ENCODE results near the gene NINL.

The NINL gene

DNA sequence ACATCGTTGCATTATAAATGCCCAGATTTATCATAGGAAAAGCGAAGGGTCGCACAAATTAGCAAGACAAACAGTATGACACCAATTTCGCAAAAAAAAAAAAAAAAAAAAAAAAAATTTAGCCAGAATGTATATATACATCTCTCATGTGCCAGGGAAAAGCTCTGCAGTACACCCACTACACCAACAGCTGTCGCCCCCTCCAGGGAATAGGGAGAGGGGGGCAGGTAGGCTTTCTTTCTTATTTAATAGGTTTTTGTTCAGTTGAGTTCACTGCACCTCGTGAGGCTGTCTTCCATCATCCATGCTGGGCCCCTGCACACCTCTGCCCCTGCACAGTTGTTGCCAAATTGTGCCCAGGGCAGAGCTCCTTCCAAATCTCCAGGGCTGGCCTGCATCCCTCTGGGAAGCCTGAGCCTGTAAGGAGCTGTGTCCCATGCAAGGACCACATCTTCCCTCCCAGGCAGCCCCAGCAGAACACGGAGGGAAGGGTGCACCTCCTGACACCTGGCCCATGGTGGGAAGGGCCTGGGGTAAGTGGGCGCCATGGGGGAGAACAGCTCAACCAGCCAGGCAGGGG is 85.4 kb downstream of the NINL start:
- DNase-seq (ENCODE audit: low spot score), result no peak

DNA sequence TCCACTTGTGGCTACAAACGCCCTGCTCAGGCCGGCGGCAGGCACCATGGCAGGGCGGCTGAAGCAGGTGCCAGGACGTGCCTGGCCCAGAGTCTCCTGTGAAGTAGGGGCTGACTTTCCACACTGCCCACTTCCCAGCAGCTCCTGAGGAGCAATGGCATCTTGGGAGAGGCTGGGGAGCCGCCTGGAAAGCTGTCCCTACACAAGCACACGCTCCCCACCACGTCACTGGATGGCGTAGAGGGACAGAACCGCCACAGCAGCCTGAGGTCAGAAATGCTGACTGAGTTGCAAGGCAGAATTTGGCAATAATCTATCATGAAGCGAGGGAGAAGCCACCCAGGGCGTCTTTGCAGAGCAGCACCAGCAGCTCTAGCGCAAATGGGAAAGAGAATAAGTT is 86.3 kb downstream of the NINL start:
- no peak for DNase-seq (ENCODE audit: low spot score)

DNA sequence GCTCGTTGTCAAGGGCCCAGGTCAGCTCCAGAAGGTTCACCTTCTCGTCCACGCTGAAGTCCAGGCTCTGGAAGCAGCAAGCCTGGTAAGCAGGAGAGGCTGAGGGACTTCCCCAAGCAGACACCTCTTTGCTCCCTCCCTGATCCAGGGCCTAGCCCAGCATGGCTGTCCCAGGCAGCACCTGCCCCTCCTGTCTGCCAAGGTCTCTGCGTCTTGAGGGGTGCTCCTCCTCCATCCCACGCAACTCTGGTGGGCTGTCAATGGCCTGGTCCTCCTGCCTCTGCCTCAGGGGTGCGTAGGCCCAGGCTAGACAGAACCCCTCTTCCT is 87.1 kb downstream of the NINL start:
- no peak for DNase-seq (ENCODE audit: low spot score)

DNA sequence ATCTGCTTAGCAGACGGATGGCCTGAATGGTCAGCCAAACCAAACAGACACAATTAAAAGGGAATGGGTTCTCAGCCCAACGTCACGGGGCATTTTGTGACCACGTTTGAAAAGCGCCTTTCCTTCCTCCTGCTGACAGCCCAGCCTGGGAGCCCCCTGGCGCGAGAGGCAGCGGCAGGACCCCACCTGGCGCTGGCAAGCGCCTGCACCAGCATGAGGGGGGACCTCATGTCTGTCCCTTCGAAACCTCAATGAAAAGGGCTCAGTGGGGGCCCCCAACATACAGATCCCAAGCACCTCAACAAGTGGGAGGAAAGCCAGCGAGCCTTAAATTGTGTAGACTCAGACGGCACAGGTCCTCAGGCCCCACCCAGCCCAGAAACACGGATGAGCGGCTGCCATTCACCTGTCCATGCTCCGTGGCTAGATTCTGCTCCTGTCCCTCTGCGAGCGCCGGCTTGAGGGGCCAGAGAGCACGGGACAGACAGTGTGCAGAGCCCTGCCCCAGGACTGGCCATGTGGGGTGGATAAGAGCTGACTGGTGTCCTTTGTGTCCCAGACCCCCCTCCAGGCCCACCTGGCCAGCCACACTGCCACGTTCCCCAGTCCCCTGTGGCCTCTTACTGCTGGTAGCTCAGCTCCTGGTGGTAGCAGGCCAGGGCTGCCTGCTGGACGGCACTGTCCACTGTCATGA is 87.6 kb downstream of the NINL start:
- no peak for DNase-seq (ENCODE audit: low spot score)

DNA sequence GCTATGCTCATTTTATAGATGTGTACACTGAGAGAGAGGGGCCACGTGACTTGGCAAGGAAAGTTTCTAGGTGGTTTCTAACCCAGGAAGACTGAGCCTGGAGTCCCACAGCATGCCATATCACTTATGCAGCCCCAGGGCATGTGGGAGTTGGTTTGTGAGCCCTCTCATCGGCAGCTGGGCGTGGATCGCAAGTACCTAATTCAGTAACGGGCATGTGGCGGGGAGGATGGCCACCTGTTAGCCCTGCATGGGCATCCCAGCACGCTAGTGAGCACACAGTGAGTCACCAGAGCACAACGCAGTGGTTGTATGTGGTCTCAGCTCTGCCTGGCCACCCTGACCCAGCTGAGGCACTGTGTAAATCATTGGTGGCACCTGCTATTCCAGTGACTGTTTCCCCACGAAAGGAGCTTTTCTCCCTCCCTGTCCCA is 88.3 kb downstream of the NINL start:
- DNase-seq (ENCODE audit: low spot score), result no peak

DNA sequence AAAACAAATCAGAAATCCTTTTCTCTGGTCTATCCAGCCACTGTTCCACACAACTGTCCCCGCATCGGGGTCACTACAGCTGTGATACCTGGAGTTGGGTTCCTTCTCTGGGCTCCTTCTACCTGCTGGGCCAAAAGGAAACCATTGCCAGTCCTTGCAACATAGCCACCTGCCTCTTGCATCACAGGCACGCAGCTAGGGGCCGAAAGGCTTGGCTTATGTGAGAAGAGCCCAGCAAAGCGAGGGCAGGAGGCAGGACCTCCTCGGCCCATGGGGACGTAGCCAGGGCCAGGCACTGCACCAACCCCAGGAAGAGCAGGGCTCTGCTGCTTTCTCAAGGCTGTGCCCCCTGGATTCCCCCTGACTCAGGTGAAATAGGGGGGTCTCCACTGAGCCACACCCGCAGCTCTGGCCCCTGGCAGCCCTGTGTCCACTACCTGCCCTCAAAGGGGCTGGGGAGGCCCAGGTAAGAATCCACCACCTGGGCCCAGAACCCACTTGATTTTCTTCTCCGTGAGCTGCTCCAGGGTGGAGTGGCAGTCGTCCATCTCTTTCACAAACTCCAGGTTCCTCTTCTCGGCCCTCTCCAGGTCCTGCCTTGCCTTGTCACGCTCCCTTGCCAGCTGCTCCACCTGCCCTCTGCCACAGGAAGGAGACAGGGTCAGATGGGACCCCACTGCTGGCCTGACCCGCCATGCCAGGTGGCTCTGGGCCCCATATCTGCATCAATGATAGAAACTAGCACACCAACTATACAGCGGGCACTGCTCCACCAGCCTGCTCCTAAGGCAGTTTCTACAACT is 89.0 kb downstream of the NINL start:
- DNase-seq (ENCODE audit: low spot score), result no peak

DNA sequence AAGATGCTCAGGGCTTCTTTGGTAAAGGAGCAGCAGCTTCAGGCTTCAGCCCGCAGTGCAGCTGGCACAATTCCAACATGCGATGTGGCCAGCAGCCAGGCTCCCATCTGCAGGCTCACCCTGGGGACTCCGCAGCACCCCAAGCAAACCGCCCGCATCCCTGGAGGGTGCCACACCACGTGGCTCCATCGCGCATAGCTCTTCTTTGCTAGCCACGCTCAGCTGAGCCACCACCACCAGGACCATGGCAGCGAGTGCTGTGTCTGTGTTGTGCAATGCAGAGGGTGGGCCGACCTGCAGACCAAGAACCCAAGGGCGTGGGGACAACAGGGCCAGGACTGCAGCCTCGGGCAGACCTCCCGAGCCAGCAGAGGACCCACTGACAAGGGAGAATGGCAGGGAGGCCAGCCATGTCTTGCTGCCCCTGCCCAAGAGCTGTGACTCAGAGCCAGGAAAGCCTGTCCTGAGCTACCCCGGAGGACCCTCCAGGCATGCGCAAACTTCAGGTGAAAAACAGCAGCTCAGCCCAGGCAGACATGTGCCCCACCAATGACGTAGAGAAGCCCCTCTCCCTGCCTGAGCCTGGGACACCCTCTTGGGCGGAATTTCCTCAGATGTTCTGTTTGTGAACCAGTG is 90.0 kb downstream of the NINL start:
- no peak for DNase-seq (ENCODE audit: low spot score)

DNA sequence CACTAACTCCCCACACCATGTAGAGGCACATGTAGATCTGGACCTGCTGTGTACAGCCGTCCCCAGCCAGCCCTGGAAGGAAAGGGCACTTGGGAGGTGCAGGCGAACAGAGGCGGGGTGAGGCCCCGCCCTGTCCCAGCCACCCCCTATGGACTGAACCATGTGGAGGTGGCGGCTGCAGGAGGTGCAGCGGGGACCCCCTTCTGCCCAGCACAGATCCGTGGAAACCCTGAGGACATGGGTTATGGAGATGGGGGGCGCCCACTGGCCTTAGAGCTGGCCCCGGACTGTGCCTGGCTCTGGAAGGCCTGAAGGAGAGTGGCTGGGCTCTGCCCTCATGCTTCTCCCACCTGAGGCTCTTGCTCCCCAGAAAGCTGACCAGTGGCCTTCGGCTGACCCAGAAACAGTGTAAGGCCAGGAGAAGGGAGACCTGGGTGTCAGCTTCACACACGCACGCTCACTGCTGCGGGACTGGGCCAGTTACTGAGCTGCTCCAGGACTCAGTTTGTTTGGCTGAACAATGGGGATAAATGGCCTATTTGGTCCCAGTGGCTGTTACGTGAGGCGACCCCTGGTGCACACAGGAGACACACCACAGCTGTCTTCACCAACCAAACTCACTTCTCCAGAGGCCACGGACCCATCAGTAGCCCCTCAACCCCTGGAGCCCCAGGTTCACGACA is 90.7 kb downstream of the NINL start:
- no peak for DNase-seq (ENCODE audit: low spot score)

DNA sequence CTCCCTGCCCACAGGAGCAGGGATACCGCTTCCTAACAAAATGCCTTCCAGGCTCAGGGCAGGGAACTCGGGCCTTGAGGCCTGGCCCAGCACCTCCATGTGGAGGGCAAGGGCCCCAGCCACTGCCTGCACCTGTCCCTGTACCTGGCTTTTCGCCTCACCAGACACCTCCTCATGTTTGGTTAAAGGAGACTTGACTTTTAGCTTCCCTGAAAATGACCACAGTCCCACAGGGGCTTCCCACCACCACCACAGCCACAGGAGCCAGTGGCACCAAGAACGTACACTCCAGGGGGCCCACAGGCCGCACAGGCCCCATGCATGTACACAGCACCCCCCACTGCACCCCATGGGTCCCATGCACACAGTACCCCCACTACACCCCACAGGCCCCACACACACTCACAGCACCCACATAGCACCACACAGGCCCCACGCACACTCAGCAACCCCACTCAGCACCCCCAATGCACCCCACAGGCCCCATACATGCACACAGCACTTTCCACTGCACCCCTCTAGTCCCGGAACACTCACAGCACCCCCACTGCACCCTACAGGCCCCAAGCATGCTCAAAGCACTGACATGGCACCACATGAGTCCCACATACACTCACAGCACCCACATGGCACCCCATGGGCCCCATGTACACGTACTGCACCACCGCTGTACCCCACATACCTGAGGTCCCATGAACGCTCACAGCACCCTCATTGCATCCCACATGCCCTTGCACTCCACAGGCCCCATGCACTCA is 91.4 kb downstream of the NINL start:
- no peak for DNase-seq (ENCODE audit: low spot score)

DNA sequence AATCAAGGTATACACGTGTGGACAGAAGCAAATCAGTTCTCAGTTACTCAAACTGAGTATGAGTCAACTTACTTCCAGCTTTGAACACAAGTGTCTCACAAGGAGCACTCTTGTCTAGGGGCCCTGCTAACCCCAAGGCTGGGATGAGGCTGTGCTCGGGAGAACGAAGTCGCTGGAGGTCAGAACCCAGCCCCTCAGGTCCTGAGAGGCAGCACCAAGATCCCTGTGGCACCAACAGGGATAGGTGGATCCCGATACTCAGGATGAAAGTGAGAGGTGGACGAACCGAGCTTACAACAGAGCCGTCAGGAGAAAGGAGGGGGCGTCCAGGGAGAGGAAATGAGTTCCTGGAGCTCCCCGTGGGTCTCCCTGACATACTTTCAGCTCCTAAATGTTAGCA is 92.2 kb downstream of the NINL start:
- DNase-seq (ENCODE audit: low spot score), result no peak

DNA sequence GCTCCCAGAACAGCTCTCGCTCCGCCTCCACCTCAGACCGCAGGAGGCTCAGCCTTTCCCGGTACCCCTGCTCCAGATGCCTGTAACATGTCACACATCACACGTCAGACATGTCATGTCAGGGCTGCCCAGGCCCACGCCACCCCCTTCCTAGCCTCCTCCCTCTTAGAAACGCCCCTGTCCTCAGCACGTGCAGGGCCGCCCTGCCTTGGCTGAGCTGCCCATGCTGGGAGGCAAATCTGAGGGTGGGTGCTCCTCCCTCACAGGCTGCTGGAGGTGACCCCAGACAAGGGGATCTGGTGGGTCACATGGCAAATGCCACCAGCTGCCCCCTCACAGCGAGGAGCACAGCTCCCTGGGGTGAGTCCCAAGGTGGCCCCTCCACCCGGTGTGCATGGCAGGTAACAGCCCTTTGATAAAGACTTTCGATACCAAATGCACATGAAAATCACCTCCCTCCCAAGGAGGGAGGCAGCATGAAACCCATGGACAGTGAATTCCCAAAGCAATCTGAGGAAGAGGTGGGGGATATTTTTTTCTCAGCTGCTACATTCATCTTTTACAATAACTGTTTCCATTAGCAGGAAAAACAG is 93.8 kb downstream of the NINL start:
- DNase-seq (ENCODE audit: low spot score), result no peak

DNA sequence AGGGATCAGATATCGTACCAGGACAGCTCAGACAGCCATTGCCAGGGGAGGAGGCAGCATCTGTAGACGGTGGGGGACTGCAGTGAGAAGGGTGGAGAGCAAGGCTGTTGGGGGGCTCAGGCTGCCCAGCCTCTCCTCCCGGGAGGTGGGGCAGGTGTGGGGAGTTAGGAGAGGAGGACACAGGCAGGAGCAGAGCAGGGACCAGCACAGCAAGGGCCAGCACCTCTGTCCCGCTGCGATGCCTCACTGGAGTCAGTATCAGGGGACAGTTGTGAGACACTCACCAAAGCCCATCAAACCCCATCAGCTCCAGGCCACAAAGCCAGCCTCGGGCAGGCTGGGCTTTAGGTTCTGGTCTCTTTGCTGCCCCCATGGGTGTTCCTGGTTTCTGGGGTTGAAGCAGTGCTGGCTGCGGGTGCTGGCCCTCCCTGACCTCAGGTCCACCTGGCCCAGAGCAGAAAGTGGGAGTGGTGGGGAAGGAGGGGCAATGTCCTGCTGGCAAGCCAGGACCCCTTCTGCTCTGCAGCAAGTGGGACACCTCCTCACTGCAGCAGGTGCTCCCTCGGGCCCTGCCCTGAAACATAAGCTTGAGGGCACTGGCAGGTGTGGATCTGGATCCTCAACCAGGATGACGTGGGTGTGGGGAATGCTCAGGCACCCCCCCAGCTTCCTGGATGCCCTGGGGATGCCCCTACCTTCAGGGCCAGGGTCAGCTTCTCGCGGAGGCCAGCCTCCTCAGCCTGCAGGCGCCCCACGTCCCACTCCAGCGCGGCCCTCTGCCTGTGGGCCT is 94.5 kb downstream of the NINL start:
- no peak for DNase-seq (ENCODE audit: low spot score)

DNA sequence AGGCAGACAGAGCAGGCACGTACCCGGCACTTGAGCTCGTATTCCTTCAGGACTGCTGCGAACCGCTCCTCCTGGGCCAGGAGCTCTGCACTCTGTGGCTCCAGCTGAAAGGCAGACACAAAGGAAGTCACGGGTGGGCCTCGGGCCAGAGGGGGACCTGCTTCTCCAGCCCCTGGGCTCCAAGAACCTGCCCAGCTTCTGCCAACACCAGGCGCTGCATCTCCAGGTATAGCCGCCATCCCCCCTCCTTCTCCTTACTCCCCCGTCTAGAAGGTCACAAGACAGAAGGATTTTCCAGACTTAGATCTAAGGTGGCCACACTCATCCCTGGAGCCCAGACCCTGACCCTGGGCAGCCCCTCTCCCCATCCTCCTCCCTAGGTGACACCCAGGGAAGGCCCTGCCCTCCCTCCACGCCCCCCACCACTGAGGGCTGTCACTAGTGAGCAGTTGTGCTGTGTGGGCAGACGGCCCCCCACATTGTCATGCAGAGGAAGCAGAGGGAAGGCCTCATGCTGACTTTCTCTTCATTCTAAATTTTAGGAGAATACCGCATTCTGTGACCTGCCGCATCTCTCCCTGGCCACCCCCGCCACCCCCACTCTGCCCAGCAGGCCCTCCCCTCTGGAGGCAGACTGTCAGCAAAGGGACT is 96.0 kb downstream of the NINL start:
- no peak for DNase-seq (ENCODE audit: low spot score)

DNA sequence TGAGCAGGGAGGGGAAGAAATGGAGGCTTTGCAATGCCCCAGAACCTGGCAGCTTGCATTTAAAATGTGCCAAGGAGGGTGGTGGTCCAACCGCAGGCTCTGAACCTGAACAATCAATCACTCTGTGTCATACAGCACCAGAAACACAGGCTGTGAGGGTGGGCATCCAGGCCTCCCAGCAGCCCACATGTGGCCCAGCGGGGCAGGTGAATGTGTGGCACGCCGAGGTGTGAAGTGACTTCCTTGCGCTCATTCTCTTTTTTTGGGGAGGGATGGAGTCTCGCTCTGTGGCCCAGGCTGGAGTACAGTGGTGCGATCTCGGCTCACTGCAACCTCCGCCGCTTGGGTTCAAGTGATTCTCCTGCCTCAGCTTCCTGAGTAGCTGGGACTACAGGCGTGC is 97.4 kb downstream of the NINL start:
- DNase-seq (ENCODE audit: low spot score), result no peak

DNA sequence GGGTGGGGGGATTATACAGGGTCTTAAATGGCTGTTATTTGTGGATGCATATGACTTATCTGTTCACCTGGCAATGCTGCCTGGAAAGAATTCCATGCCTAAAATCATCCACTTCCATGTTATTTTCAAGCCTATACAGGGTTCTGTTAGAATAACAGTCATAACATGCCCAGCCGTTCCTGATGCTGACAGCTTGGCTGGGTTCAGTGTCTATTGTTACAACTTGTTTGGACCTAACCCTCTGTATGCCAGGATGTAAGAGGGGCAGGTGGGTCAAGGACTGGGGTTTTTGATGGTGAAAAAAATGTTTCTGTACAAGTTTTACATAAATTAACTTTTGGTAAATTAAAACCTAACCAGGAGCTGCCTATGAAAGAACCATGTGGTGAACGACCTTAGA is 98.0 kb downstream of the NINL start:
- DNase-seq (ENCODE audit: low spot score), result no peak

DNA sequence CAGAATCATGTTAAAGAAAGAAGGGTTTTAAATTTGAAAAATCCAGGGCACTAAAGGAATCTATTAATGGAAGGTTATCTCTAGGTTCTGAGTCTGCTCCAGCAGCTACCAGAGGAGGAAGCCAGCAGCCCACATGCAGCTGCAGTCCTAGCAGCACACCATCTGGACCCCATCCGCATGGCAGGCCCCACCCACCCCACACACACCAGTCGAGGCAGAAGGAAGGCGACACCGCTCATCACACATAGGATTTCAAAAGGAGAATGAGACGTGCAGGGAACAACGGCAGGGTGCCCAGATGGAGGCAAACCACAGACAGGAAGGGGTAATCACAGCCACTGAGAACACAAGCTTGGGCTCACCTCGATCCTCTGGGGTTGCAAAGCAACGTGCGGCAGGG is 99.0 kb downstream of the NINL start:
- no peak for DNase-seq (ENCODE audit: low spot score)

DNA sequence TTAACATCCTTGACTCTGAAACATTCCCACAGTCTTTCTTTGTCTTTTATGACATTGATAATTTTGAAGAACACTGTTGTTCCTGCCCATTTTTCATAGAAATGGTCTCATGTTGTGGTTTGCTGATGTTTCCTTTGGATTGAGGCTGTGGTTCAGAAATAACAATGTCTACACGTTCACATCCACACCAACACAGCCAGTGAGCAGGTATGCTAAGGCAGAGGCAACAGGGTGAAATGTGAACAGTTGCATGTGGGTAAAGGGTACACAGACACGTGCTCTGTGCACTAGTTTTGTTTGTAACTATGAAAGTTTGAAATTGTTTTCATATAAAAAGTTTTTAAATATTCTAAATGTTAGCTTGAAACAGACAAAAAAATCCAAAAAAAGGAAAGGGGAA is 99.5 kb downstream of the NINL start:
- no peak for DNase-seq (ENCODE audit: low spot score)

DNA sequence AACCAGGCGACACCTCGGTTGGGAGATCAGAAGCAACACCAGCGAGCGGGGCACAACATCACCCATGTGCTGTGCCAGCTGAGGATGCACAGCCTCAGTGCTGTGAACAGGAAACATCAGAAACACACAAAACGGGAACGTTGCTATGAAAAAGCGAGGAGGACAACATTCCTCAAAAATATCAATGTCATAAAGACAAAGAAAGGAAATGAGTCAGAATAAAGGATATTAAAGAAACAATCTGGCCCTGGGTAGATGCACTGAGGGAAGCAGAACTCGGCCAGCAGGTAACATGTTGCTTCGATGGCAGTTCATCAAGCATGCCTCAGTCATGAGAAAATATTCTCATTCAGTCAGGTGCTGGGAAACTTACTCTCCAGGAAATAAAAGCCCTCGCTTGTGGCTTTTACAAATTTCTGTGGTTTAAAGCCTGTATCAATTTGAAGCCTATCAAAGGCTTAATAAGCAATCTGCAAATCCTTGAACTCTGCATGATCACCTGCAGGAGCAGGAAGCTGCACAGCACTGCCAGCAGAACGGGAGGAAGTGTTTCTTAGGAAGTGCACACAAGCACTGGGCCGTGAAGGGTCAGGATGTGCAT is 100.3 kb downstream of the NINL start:
- DNase-seq (ENCODE audit: low spot score), result no peak

DNA sequence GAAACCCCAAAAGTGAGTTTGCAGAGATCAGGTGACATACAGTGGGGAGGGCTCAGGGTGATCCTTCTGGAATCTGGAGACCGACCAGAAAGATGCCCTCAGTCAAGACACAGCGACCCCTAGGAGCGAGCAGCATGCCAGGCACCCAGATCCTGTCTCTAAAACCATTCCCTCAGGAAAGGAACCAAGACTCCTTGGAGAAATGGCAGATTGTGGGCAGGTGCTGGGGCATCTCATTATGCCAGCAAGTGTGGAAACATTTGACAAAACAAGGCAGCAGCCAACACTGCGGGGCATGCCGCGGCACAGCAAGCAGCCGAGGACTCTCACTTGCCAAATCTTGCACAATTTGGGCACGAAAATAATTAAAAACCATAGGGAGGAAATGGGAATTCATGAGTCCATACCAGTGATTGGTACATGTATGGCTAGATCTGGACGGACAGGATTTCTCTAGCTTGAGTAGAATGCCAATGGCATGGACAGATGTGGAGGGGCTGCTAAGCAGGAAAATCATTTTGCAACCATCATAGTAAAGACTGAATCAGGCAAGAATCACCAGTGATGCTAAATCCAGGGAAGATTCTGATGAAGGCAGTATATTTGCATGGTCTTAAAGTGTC is 101.0 kb downstream of the NINL start:
- DNase-seq (ENCODE audit: low spot score), result no peak

All from AG08396 (cell line).